SU-DHL-6 (cell line): ENCODE measurements around the gene IGF2BP2.

Source experiments
- H2AFZ ChIP-seq: fragments of 200-600 bp; sonication (generic); 2 replicates; pipeline ENCODE4 v1.6.1; 2014; ENCODE audit warnings: low read depth, mild to moderate bottlenecking, moderate library complexity, mixed read lengths, antibody characterized with exemption, low read length; ENCODE audit not compliant: severe bottlenecking
- H3F3A ChIP-seq: fragments of 200-600 bp; shearing (Covaris generic); 2 replicates; pipeline ENCODE4 v1.6.0; 2016; ENCODE audit warnings: antibody characterized with exemption, mild to moderate bottlenecking; ENCODE audit not compliant: insufficient read depth
- H3K27ac ChIP-seq: fragments of 200-600 bp; sonication (generic); 2 replicates; pipeline ENCODE4 v1.5.1; 2016; ENCODE audit warnings: low read depth, mild to moderate bottlenecking, low read length, moderate library complexity, mixed read lengths
- H3K27me3 ChIP-seq: fragments of 200-600 bp; sonication (generic), shearing (Covaris generic); 2 replicates; pipeline ENCODE4 v1.6.0; 2014; ENCODE audit warnings: mild to moderate bottlenecking, low read length
- H3K36me3 ChIP-seq: fragments of 200-600 bp; sonication (generic); 2 replicates; pipeline ENCODE4 v1.6.1; 2014; ENCODE audit warnings: mild to moderate bottlenecking, low read length, mixed read lengths
- H3K4me2 ChIP-seq: fragments of 300-600, 200-600 bp; shearing (Covaris generic), sonication (generic); 2 replicates; pipeline ENCODE4 v1.6.0; 2014; ENCODE audit warnings: low read length, low read depth, mild to moderate bottlenecking; ENCODE audit not compliant: poor library complexity, severe bottlenecking
- H3K4me3 ChIP-seq: fragments of 200-600 bp; sonication (generic); 2 replicates; pipeline ENCODE4 v1.5.1; 2014; ENCODE audit warnings: antibody characterized with exemption, low read length, mild to moderate bottlenecking, mixed read lengths; ENCODE audit not compliant: insufficient read depth, poor library complexity, severe bottlenecking
- H3K79me2 ChIP-seq: fragments of 200-600 bp; sonication (generic); 2 replicates; pipeline ENCODE4 v1.6.1; 2014; ENCODE audit warnings: mild to moderate bottlenecking, low read length, moderate library complexity; ENCODE audit not compliant: insufficient read depth
- H3K9ac ChIP-seq: fragments of 200-600 bp; sonication (generic); 2 replicates; pipeline ENCODE4 v1.7.0; 2014; ENCODE audit warnings: mild to moderate bottlenecking, low read length
- H3K9me2 ChIP-seq: fragments of 200-600 bp; sonication (generic); replicated peaks from 2 replicates; pipeline ENCODE4 v1.6.1; 2014; ENCODE audit warnings: low read length; ENCODE audit not compliant: insufficient read depth
- H3K9me3 ChIP-seq: fragments of 200-600 bp; sonication (generic); 2 replicates; pipeline ENCODE4 v1.6.1; 2014; ENCODE audit warnings: low read length, mixed read lengths; ENCODE audit not compliant: insufficient read depth
- H4K20me1 ChIP-seq: fragments of 200-600 bp; sonication (generic); 2 replicates; pipeline ENCODE4 v1.6.1; 2014; ENCODE audit warnings: low read depth, mild to moderate bottlenecking, antibody characterized with exemption, low read length, moderate library complexity, mixed read lengths
- EZH2phosphoT487 ChIP-seq: fragments of 200-600 bp; sonication (generic), shearing (Covaris generic); conservative IDR thresholded peaks from 2 replicates; pipeline ENCODE4 v1.6.1; 2018; ENCODE audit warnings: mild to moderate bottlenecking, antibody characterized with exemption, low read length, moderate library complexity, mixed read lengths
- TF ChIP-seq, protein P1 (sequence below): fragments of 200-600 bp; sonication (generic); IDR thresholded peaks from one replicate; pipeline ENCODE4 v1.5.1; 2017; ENCODE audit warnings: antibody characterized with exemption, mild to moderate bottlenecking, low read length, moderate library complexity; ENCODE audit not compliant: insufficient read depth, poor library complexity, severe bottlenecking

The IGF2BP2 gene

DNA sequence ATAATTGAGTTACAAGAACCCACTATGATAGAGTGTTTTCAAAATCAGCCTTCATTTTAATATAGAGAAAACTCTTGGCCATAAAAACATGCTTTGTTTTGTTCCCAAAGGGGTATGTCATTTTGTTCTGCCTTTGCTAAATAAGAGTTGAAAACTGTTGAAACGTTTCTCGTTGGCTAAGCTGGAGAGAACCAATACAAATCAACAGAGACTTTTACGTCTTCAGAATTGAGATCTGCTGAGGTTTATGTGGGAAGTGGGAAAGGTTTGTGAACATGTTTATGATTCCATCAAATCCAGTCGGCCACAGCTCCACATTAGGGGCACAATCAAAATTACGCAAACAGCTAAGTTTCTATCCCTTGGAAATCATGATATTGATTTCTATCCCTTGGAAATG, 102.0 kb downstream of the IGF2BP2 start:
- no peaks in the 10 kb centered on the region for H3K27me3 ChIP-seq
- TF ChIP-seq, protein P1, sequence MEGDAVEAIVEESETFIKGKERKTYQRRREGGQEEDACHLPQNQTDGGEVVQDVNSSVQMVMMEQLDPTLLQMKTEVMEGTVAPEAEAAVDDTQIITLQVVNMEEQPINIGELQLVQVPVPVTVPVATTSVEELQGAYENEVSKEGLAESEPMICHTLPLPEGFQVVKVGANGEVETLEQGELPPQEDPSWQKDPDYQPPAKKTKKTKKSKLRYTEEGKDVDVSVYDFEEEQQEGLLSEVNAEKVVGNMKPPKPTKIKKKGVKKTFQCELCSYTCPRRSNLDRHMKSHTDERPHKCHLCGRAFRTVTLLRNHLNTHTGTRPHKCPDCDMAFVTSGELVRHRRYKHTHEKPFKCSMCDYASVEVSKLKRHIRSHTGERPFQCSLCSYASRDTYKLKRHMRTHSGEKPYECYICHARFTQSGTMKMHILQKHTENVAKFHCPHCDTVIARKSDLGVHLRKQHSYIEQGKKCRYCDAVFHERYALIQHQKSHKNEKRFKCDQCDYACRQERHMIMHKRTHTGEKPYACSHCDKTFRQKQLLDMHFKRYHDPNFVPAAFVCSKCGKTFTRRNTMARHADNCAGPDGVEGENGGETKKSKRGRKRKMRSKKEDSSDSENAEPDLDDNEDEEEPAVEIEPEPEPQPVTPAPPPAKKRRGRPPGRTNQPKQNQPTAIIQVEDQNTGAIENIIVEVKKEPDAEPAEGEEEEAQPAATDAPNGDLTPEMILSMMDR = no peak
- TF ChIP-seq EZH2phosphoT487 = no peak
- no peak overlapping the region for H3K27ac ChIP-seq
- H3K9me3 ChIP-seq = no peaks in the 10 kb centered on the region
- H3K36me3 ChIP-seq = no peaks in the 10 kb centered on the region
- H3K79me2 ChIP-seq = no peaks in the 10 kb centered on the region
- H2AFZ ChIP-seq = no peak overlapping the region
- no peaks in the 10 kb centered on the region for H4K20me1 ChIP-seq
- no peak overlapping the region for H3K9ac ChIP-seq
- H3K4me3 ChIP-seq = no peak overlapping the region
- no peak overlapping the region for H3K4me2 ChIP-seq
- no peaks in the 10 kb centered on the region for H3F3A ChIP-seq
- H3K9me2 ChIP-seq = no peaks in the 10 kb centered on the region

DNA sequence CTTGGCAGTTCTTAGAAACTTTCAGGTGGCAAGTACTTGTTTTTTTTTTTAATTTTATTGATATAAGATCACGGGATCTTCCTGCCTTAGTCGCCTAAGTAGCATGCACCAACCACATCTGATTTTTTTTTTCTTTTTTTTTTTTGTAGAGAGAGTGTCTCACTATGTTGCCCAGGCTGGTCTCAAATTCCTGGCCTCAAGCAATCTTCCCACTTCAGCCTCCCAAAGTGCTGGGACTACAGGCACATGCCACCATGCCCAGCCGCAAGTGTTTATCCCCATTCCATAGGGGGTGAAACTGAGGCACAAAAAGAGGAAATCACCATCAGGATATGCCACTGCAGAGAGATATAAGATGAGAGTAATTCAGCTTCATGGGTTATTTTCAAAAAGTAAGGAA, 102.9 kb downstream of the IGF2BP2 start:
- Histone ChIP-seq H3K36me3 (no peaks in the 10 kb centered on the region), H3K27me3 (no peaks in the 10 kb centered on the region), H3K27ac (no peak overlapping the region), H3K9ac (no peak overlapping the region), H3K9me3 (no peaks in the 10 kb centered on the region), H3K9me2 (no peaks in the 10 kb centered on the region), H3K4me3 (no peak overlapping the region), H3K4me2 (no peak overlapping the region), H4K20me1 (no peaks in the 10 kb centered on the region), H3F3A (no peaks in the 10 kb centered on the region), H2AFZ (no peak overlapping the region), H3K79me2 (no peaks in the 10 kb centered on the region)
- TF ChIP-seq, protein P1 = no peak
- TF ChIP-seq EZH2phosphoT487 = no peak

DNA sequence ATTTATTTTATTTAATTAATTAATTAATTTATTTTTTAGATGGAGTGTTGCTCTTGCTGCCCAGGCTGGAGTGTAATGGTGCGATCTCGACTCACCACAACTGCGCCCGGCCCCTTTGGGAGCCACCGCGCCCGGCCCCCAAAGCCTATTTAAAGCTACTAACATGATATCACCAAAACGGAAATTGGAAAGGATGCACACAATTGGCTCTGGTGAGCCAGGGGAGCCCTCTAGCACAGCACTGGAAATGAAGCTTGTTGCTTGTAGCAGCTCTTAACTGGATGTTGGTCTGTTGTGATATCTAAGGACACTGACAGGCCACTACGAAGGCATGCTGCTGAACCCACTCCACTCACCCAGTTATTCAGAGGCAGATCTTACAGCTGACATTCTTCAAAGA, 104.5 kb downstream of the IGF2BP2 start:
- TF ChIP-seq EZH2phosphoT487 = no peak
- TF ChIP-seq, protein P1 = no peak
- H3K4me3 ChIP-seq = no peak overlapping the region
- H3K9me2 ChIP-seq = no peaks in the 10 kb centered on the region
- no peaks in the 10 kb centered on the region for H3F3A ChIP-seq
- H3K9ac ChIP-seq = no peak overlapping the region
- H3K27ac ChIP-seq = no peak overlapping the region
- H3K4me2 ChIP-seq = no peak overlapping the region
- no peaks in the 10 kb centered on the region for H3K36me3 ChIP-seq
- no peaks in the 10 kb centered on the region for H4K20me1 ChIP-seq
- no peaks in the 10 kb centered on the region for H3K79me2 ChIP-seq
- H2AFZ ChIP-seq = no peak overlapping the region
- H3K27me3 ChIP-seq = no peaks in the 10 kb centered on the region
- H3K9me3 ChIP-seq = no peaks in the 10 kb centered on the region
